VCaP (cell line): ENCODE measurements around the gene CSF1.
A peak's percentile ranks its signal among the peaks of the same experiment; 100 is the strongest.

Source experiments
- H3K27ac ChIP-seq: fragments of 450-650 bp; 2 replicates; pipeline ENCODE4 v1.5.1; 2017
- CTCF ChIP-seq: fragments of 450-650 bp; conservative IDR thresholded peaks from 2 replicates; pipeline ENCODE4 v1.5.1; 2017; ENCODE audit warnings: mild to moderate bottlenecking, moderate library complexity

The CSF1 gene

GRCh38 chr1:109975718-109976117 is 65.1 kb downstream of the CSF1 start:
- no peak for TF ChIP-seq CTCF
- no peak overlapping the region for H3K27ac ChIP-seq

GRCh38 chr1:109976762-109977161 is 66.1 kb downstream of the CSF1 start:
- H3K27ac ChIP-seq: no peak overlapping the region
- TF ChIP-seq CTCF: no peak

GRCh38 chr1:109977225-109977624 is 66.6 kb downstream of the CSF1 start:
- no peak overlapping the region for H3K27ac ChIP-seq

GRCh38 chr1:109977657-109978378 is 67.2 kb downstream of the CSF1 start:
- TF ChIP-seq CTCF: no peak
- H3K27ac ChIP-seq: no peak overlapping the region

More at GRCh38 chr1:109977225-109977624, 66.6 kb downstream of the CSF1 start:
- no peak for TF ChIP-seq CTCF

GRCh38 chr1:109978761-109979488 is 68.3 kb downstream of the CSF1 start:
- H3K27ac ChIP-seq: no peak overlapping the region
- no peak for TF ChIP-seq CTCF

GRCh38 chr1:109979489-109980091 is 68.9 kb downstream of the CSF1 start:
- H3K27ac ChIP-seq: peak overlapping the region; percentile 2; the same call in 1 of the 2 replicates
- TF ChIP-seq CTCF: no peak
